HG02970 (cell line): ENCODE data around the gene NPNT.

Source experiments
- ATAC-seq: cut with Tn5 transposase; IDR thresholded peaks from one replicate; pipeline ENCODE4 v1.9.1; 2021; ENCODE audit warnings: mild to moderate bottlenecking, moderate library complexity, moderate number of reproducible peaks; ENCODE audit not compliant: unreplicated experiment, low FRiP score

NPNT gene

GRCh38 chr4:105967058-105967658, 71.9 kb downstream of the NPNT start:
- no peak for ATAC-seq

GRCh38 chr4:105969575-105969974, 74.3 kb downstream of the NPNT start:
- no peak for ATAC-seq

- no peak for ATAC-seq
Measured at GRCh38 chr4:105970371-105970770, 75.1 kb downstream of the NPNT start.

GRCh38 chr4:105971036-105971435, 75.8 kb downstream of the NPNT start:
- no peak for ATAC-seq

- no peak for ATAC-seq
Measured at GRCh38 chr4:105972946-105973621, 77.8 kb downstream of the NPNT start.

GRCh38 chr4:105976915-105977314, 81.6 kb downstream of the NPNT start:
- ATAC-seq: no peak

GRCh38 chr4:105978684-105979296, 83.5 kb downstream of the NPNT start:
- no peak for ATAC-seq

GRCh38 chr4:105979506-105979905, 84.2 kb downstream of the NPNT start:
- no peak for ATAC-seq

- ATAC-seq: no peak
Measured at GRCh38 chr4:105988671-105989070, 93.4 kb downstream of the NPNT start.

GRCh38 chr4:105989485-105990242, 94.4 kb downstream of the NPNT start:
- no peak for ATAC-seq

- no peak for ATAC-seq
Measured at GRCh38 chr4:105990933-105991332, 95.7 kb downstream of the NPNT start.

GRCh38 chr4:105991726-105992125, 96.5 kb downstream of the NPNT start:
- no peak for ATAC-seq

GRCh38 chr4:105992641-105993305, 97.5 kb downstream of the NPNT start:
- no peak for ATAC-seq

GRCh38 chr4:105994061-105994460, 98.8 kb downstream of the NPNT start:
- no peak for ATAC-seq

- no peak for ATAC-seq
Measured at GRCh38 chr4:105994841-105995501, 99.7 kb downstream of the NPNT start.

- no peak for ATAC-seq
Measured at GRCh38 chr4:105996845-105997244, 101.6 kb downstream of the NPNT start.

- ATAC-seq: no peak
Measured at GRCh38 chr4:105998171-105999063, 103.1 kb downstream of the NPNT start.

- no peak for ATAC-seq
Measured at GRCh38 chr4:106002994-106003393, 107.7 kb downstream of the NPNT start.

GRCh38 chr4:106010761-106011160, 115.5 kb downstream of the NPNT start:
- ATAC-seq: no peak
